ENCODE results near the gene OR52I2. TPM values are rescaled to one million over a fixed set of nuclear protein-coding genes. Genes with fewer than 3 reads are reported as not detected.
A peak's percentile ranks its signal among the peaks of the same experiment; 100 is the strongest.

Gene OR52I2
- total RNA-seq (not detected), polyA plus RNA-seq (not detected)
- long read RNA-seq, donor 1 = 0 reads
- long read RNA-seq, donor 2 = 0 reads

DNA sequence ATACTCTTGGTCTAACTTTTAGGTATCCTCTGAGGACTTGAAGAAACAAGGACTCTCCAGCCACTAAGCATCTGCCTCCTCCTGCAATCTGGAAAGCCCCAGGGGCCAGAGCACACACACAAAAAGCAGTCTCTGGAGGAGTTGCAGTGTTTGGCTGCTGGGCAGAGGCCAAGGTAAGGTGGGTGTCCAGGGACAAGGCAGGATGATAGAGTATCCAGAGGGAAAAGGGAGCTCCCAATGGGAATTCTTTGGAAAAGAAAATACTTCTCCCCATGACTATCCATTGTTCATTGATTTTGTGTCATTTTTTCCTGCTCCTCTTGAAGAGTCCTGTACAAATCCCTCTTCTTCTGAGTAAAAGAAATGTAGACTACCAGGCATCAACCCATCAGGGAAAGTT is at the start of gene OR52I2:
Gene OR52I2 (plus strand): TSS at position 301 of the 400 bp plus-strand sequence.
- ATAC-seq (no peak), DNase-seq (no peak)
- no peak within 1 kb of the TSS for H3K27ac ChIP-seq
- H3K4me3 ChIP-seq = no peak within 1 kb of the TSS
- H3K9me3 ChIP-seq = no peaks in the 10 kb centered on the region
- H3K27me3 ChIP-seq (ENCODE audit: insufficient read depth in 3 of 3, low read length in 2 of 3) = peaks cover 0 to 3% (median 0%) of the 10 kb centered on the region in 3 donors
- no peak for TF ChIP-seq CTCF (IDR thresholded peaks at IDR 0.05)
- H3K4me1 ChIP-seq = no peaks in the 10 kb centered on the region
- H3K36me3 ChIP-seq (ENCODE audit: insufficient read depth in 1 of 2, low read depth in 1 of 2) = no peaks in the 10 kb centered on the region
- intact Hi-C loops (cut with DNase I) = no loop called here

GRCh38 chr11:4539603-4540219 is 41.8 kb upstream of the OR52I2 start:
- Histone ChIP-seq H3K27ac (no peak overlapping the region), H3K9me3 (no peaks in the 10 kb centered on the region), H3K4me1 (no peaks in the 10 kb centered on the region), H3K4me3 (no peak overlapping the region), H3K27me3 (ENCODE audit: insufficient read depth in 3 of 3, low read length in 2 of 3) (no peaks in the 10 kb centered on the region), H3K36me3 (ENCODE audit: insufficient read depth in 1 of 2, low read depth in 1 of 2) (no peaks in the 10 kb centered on the region)
- peak; percentile 76 for TF ChIP-seq CTCF (IDR thresholded peaks at IDR 0.05)
- ATAC-seq = peak; percentile 54 to 72 (median 65)
- intact Hi-C loops (cut with DNase I) = loop anchor here in 1 of 2 donors (2.0 kb wide), 1 partner anchor 357 kb away; no protein-coding TSS in a partner anchor
- 18 to 23% (median 20%) methylated on average over 3 of the region's 3 CpGs for WGBS, 3 donors
- peak; percentile 20 to 62 for DNase-seq

- intact Hi-C loops (cut with DNase I) = loop anchor here (1.0 to 2.0 kb wide), 2 partner anchors 354 to 358 kb away; no protein-coding TSS in a partner anchor
- WGBS, 3 donors = 11 to 44% (median 21%) methylated on average over 1 of the region's 1 CpG
- no peak for TF ChIP-seq CTCF (IDR thresholded peaks at IDR 0.05)
Measured at GRCh38 chr11:4541071-4541470, 40.5 kb upstream of the OR52I2 start.

GRCh38 chr11:4543561-4543960 is 38.0 kb upstream of the OR52I2 start:
- Histone ChIP-seq H3K36me3 (ENCODE audit: insufficient read depth in 1 of 2, low read depth in 1 of 2) (no peaks in the 10 kb centered on the region), H3K27me3 (ENCODE audit: insufficient read depth in 3 of 3, low read length in 2 of 3) (no peaks in the 10 kb centered on the region), H3K4me1 (no peaks in the 10 kb centered on the region), H3K27ac (no peak overlapping the region), H3K9me3 (no peaks in the 10 kb centered on the region), H3K4me3 (no peak overlapping the region)
- DNase-seq (no peak), ATAC-seq (no peak)
- intact Hi-C loops (cut with DNase I) = no loop called here
- TF ChIP-seq CTCF (IDR thresholded peaks at IDR 0.05) = no peak

More at GRCh38 chr11:4541071-4541470, 40.5 kb upstream of the OR52I2 start:
- Histone ChIP-seq H3K36me3 (ENCODE audit: insufficient read depth in 1 of 2, low read depth in 1 of 2) (no peaks in the 10 kb centered on the region), H3K4me1 (no peaks in the 10 kb centered on the region), H3K27me3 (ENCODE audit: insufficient read depth in 3 of 3, low read length in 2 of 3) (no peaks in the 10 kb centered on the region), H3K4me3 (no peak overlapping the region), H3K27ac (no peak overlapping the region), H3K9me3 (no peaks in the 10 kb centered on the region)
- DNase-seq = no peak
- no peak for ATAC-seq

GRCh38 chr11:4544891-4545290 is 36.7 kb upstream of the OR52I2 start, which contains the start of gene OR52M1:
TSS of gene OR52M1 (plus strand) at chr11:4545191. CDS start at chr11:4545191, 0 bp downstream.
- intact Hi-C loops (cut with DNase I) = no loop called here
- H3K27me3 ChIP-seq (ENCODE audit: insufficient read depth in 3 of 3, low read length in 2 of 3) = no peaks in the 10 kb centered on the region
- no peak for TF ChIP-seq CTCF (IDR thresholded peaks at IDR 0.05)
- H3K4me1 ChIP-seq = no peaks in the 10 kb centered on the region
- no peak within 1 kb of the TSS for H3K27ac ChIP-seq
- WGBS, 3 donors = 75 to 82% (median 80%) methylated on average over 5 of the region's 5 CpGs
- H3K9me3 ChIP-seq = no peaks in the 10 kb centered on the region
- no peaks in the 10 kb centered on the region for H3K36me3 ChIP-seq (ENCODE audit: insufficient read depth in 1 of 2, low read depth in 1 of 2)
- H3K4me3 ChIP-seq = no peak within 1 kb of the TSS
- DNase-seq (no peak), ATAC-seq (no peak)
